Neural progenitor cell (in vitro differentiated cells): ENCODE results near the gene ADARB2.

ENCODE experiments used
- EZH2 ChIP-seq: fragments of 200-600 bp; sonication (generic); IDR thresholded peaks from 2 replicates; pipeline ENCODE4 v1.6.1; 2017; ENCODE audit warnings: antibody characterized with exemption, mild to moderate bottlenecking, moderate library complexity
- EZH2phosphoT487 ChIP-seq: fragments of 200-600 bp; sonication (generic); IDR thresholded peaks from 2 replicates; pipeline ENCODE4 v1.6.1; 2017; ENCODE audit warnings: antibody characterized with exemption
- TF ChIP-seq, protein P1 (sequence below): fragments of 200-600 bp; sonication (generic); IDR thresholded peaks from 2 replicates; pipeline ENCODE4 v1.5.1; 2017; ENCODE audit warnings: antibody characterized with exemption, mild to moderate bottlenecking

DNA sequence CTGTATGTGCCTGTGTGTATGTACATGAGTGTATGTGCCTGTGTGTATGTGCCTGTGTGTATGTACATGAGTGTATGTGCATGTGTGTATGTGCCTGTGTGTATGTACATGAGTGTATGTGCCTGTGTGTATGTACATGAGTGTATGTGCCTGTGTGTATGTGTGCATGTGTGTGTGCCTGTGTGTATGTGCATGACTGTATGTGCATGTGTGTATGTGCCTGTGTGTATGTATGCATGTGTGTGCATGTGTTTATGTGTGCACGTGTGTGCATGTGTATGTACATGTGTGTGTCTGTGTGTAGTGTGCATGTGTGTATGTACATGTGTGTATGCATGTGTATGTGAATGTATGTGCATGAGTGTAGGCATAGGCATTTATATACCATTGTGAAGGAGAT lies 274.8 kb downstream of the ADARB2 start:
- TF ChIP-seq, protein P1, sequence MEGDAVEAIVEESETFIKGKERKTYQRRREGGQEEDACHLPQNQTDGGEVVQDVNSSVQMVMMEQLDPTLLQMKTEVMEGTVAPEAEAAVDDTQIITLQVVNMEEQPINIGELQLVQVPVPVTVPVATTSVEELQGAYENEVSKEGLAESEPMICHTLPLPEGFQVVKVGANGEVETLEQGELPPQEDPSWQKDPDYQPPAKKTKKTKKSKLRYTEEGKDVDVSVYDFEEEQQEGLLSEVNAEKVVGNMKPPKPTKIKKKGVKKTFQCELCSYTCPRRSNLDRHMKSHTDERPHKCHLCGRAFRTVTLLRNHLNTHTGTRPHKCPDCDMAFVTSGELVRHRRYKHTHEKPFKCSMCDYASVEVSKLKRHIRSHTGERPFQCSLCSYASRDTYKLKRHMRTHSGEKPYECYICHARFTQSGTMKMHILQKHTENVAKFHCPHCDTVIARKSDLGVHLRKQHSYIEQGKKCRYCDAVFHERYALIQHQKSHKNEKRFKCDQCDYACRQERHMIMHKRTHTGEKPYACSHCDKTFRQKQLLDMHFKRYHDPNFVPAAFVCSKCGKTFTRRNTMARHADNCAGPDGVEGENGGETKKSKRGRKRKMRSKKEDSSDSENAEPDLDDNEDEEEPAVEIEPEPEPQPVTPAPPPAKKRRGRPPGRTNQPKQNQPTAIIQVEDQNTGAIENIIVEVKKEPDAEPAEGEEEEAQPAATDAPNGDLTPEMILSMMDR: no peak
- TF ChIP-seq EZH2phosphoT487: no peak
- TF ChIP-seq EZH2: no peak
